Cardiac muscle cell (in vitro differentiated cells and primary cell): ENCODE data around the gene CTBP2. TPM values are rescaled to one million over a fixed set of nuclear protein-coding genes. Genes with fewer than 3 reads are reported as not detected.

Experiments
- DNase-seq, 2 donors: peaks; one replicate each; pipeline versions ENCODE4 v3.0.0 to v3.0.0-alpha.2; 2010 to 2017; ENCODE audit warnings: low read depth in 1 of 2, low spot score in 1 of 2
- H3K27ac ChIP-seq: fragments of 200-600 bp; sonication (generic); 2 replicates; pipeline ENCODE4 v1.5.1; 2016
- H3K27me3 ChIP-seq: fragments of 200-600 bp; sonication (generic); 2 replicates; pipeline ENCODE4 v1.6.0; 2016; ENCODE audit warnings: control low read depth
- H3K36me3 ChIP-seq: fragments of 200-600 bp; sonication (generic); 2 replicates; pipeline ENCODE4 v1.5.1; 2016; ENCODE audit warnings: control low read depth
- H3K4me1 ChIP-seq: fragments of 200-600 bp; sonication (generic); 2 replicates; pipeline ENCODE4 v1.8.1; 2017; ENCODE audit warnings: low read depth, mild to moderate bottlenecking, mixed run types
- H3K4me3 ChIP-seq: fragments of 200-600 bp; sonication (generic); 2 replicates; pipeline ENCODE4 v1.5.1; 2016; ENCODE audit warnings: mild to moderate bottlenecking
- H3K9me3 ChIP-seq: fragments of 200-600 bp; sonication (generic); 2 replicates; pipeline ENCODE4 v1.5.1; 2017; ENCODE audit warnings: low read depth, mild to moderate bottlenecking, control low read depth
- polyA plus RNA-seq: library from polyadenylated mRNA; unstranded; fragments of >200 nt; fragmentation: Nextera tagmentation; extraction: Ambion mirVana; gene quantifications from 2 replicates; pipeline ENCODE4 v1.2.1, GENCODE V29; 2016
- total RNA-seq: library from RNA; depleted of rRNA; stranded (reverse); fragments of >200 nt; gene quantifications from 2 replicates; pipeline ENCODE4 v1.2.3, GENCODE V29; 2016
- TF ChIP-seq, protein P1 (sequence below): IDR thresholded peaks from 2 replicates; pipeline ENCODE4 v1.5.1; 2012; ENCODE audit warnings: low read depth, mild to moderate bottlenecking, low read length

CTBP2 gene
- total and polyA plus RNA-seq, 2 experiments from 2014 or later: 67.4 to 74.5 TPM

DNA sequence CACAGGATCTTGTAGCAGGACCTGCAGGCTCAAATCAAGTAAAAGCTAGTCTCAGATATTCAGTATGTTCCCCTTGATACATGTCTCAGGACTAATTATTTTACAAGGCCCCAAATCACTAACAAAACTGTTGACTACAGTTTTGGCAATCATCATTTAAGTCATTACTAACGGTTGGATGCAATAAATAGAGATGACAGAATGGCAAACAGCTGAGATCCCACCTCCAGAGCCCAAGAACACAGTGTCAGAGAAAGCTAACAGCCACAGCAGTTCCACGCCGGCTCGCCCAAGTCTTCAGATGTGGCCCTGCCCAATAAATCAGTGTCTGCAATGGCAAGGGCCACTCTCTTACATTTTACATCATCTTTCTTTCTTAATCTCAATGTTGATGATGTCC lies 87.6 kb downstream of the CTBP2 start:
- peaks cover 2% of the 10 kb centered on the region for H3K36me3 ChIP-seq
- H3K4me1 ChIP-seq: no peaks in the 10 kb centered on the region
- no peak overlapping the region for H3K4me3 ChIP-seq
- H3K27me3 ChIP-seq: no peaks in the 10 kb centered on the region
- TF ChIP-seq, protein P1, sequence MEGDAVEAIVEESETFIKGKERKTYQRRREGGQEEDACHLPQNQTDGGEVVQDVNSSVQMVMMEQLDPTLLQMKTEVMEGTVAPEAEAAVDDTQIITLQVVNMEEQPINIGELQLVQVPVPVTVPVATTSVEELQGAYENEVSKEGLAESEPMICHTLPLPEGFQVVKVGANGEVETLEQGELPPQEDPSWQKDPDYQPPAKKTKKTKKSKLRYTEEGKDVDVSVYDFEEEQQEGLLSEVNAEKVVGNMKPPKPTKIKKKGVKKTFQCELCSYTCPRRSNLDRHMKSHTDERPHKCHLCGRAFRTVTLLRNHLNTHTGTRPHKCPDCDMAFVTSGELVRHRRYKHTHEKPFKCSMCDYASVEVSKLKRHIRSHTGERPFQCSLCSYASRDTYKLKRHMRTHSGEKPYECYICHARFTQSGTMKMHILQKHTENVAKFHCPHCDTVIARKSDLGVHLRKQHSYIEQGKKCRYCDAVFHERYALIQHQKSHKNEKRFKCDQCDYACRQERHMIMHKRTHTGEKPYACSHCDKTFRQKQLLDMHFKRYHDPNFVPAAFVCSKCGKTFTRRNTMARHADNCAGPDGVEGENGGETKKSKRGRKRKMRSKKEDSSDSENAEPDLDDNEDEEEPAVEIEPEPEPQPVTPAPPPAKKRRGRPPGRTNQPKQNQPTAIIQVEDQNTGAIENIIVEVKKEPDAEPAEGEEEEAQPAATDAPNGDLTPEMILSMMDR: no peak
- no peak overlapping the region for H3K27ac ChIP-seq
- no peak for DNase-seq
- H3K9me3 ChIP-seq: no peaks in the 10 kb centered on the region

DNA sequence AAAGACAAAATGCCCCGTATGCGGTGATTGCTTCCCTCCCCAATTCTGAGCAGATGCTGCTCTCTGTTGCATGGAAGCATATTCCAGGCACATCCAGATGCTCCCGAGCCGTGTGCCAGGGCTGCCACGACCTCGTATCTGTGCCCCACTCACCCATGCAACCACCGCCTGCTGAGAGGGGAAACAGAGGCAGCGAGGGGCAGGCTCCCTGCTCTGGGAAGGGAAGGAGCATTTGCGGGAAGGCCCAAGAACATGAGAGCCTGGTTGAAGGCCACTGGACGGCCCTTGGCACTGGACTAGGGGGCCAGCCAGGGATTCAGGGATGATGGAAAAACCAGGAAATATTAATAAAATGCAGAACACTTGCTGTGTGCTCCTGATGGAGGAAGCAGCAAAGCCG lies 89.4 kb downstream of the CTBP2 start:
- no peak for DNase-seq
- Histone ChIP-seq H3K27me3 (no peaks in the 10 kb centered on the region), H3K9me3 (no peaks in the 10 kb centered on the region), H3K4me3 (no peak overlapping the region), H3K4me1 (no peaks in the 10 kb centered on the region), H3K27ac (no peak overlapping the region), H3K36me3 (peaks cover 2% of the 10 kb centered on the region)
- TF ChIP-seq, protein P1: no peak

DNA sequence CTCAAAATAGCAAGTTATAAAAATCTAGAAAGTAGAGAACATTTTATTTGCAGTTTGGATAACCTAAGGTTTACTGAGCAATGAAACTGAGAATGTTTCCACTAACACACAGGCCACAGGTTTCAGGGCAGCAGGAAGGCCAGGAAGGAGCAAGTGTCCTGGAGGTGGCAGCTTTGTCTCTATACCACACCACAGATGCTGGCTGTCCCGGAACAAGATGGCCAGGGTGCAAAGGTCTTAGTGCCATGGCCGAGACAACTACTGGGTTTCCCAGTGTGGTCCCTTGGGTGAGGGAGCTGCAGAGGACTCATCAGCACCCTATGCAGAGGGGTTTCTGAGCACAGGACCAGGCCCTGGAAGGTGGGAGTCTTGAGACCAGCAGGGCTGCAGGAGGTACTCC lies 92.0 kb downstream of the CTBP2 start:
- no peak for DNase-seq
- Histone ChIP-seq H3K36me3 (peaks cover 2% of the 10 kb centered on the region), H3K9me3 (no peaks in the 10 kb centered on the region), H3K27ac (no peak overlapping the region), H3K4me1 (no peaks in the 10 kb centered on the region), H3K4me3 (no peak overlapping the region), H3K27me3 (no peaks in the 10 kb centered on the region)
- TF ChIP-seq, protein P1: no peak

DNA sequence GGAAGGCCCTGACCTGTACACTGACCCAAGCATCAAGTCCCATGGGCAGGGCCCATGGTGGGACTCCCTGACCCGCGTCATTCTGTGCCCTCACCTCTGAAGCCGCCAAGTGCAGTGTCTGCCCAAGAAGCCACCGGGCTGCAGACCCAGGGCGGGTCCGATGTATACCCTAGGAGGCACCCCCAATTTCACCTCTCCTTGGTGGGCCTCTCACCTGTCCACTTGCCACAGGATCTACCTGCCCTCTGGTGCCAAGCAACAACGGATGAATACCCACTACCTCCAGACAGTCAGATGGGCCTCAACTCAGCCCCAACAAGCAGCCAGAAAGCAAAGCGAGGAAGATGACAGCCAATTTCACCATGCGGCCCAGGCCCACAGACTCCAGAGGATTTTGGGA lies 92.6 kb downstream of the CTBP2 start:
- TF ChIP-seq, protein P1: no peak
- Histone ChIP-seq H3K36me3 (peaks cover 2% of the 10 kb centered on the region), H3K4me1 (no peaks in the 10 kb centered on the region), H3K27me3 (no peaks in the 10 kb centered on the region), H3K4me3 (no peak overlapping the region), H3K27ac (no peak overlapping the region), H3K9me3 (no peaks in the 10 kb centered on the region)
- no peak for DNase-seq

DNA sequence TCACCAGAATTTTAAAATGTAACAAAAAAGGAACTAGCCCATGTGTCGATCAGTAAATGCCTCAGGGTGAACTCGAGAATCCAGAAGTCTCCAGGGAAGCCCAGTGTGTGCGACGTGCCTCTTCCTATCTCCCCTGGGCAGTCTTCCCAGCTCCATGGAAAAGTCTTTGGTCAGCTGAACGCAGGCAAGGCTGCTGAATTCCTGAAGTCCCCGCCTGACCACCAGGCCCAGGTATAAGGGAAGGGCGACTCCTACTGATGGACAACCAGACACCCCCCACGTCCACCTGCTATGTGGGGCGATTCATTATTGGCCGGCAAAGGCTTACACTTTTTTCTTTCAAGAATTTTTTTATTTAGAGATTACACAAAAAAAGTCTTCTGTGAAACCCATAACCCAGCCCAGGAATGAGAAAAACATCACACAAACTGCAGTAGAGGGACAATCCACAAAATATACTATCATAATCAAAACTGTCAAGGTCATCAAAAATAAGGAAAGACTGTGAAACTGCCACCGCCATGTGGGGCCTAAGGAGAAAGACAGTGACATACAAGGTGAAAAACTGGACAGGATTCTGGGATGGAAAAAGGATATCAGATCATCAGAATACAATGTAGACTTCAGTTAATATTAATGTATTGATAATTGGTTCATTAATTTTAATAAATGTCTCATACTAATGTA lies 93.5 kb downstream of the CTBP2 start:
- Histone ChIP-seq H3K4me3 (no peak overlapping the region), H3K27ac (no peak overlapping the region), H3K9me3 (no peaks in the 10 kb centered on the region), H3K36me3 (peaks cover 2% of the 10 kb centered on the region), H3K4me1 (no peaks in the 10 kb centered on the region), H3K27me3 (no peaks in the 10 kb centered on the region)
- TF ChIP-seq, protein P1: no peak
- DNase-seq: no peak
